Esophagus squamous epithelium (tissue), 4 donors: ENCODE measurements around the gene CNTRL.

Experiments used
- POLR2A ChIP-seq, 4 donors: fragments of 450-650 bp; IDR thresholded peaks; one replicate each; pipeline ENCODE4 v1.6.1; 2017; ENCODE audit warnings: antibody characterized with exemption in 4 of 4, mild to moderate bottlenecking in 4 of 4, moderate library complexity in 3 of 4
- TF ChIP-seq, protein P1 (sequence below), 6 experiments: fragments of 450-650 bp in 4 of 6; fragments of 200-600 bp in 2 of 6; sonication (generic) in 2 of 6; IDR thresholded peaks; one replicate each; pipeline ENCODE4 v1.5.1; 2016 to 2019; ENCODE audit warnings: antibody characterized with exemption in 6 of 6, mild to moderate bottlenecking in 4 of 6, moderate library complexity in 4 of 6

DNA sequence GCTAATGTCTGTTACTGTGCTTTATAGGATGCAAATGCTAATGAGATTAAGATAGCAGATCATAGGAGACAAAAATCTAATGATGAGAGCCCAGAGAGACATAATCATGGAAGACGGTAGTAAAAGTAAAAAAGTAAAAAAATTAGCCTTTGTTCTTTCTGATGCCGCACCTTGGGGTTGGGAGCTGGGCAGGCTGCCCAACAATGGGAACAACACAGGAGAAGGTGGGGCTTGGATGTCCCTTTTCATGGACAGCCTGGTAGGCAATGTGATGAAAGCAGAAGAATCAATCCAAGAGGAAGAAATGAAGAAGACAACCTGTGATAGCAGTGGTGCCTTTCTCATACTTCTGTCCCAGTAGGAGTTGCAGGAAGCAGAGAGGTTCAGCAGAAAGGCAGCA, 69.7 kb downstream of the CNTRL start:
- TF ChIP-seq, protein P1, sequence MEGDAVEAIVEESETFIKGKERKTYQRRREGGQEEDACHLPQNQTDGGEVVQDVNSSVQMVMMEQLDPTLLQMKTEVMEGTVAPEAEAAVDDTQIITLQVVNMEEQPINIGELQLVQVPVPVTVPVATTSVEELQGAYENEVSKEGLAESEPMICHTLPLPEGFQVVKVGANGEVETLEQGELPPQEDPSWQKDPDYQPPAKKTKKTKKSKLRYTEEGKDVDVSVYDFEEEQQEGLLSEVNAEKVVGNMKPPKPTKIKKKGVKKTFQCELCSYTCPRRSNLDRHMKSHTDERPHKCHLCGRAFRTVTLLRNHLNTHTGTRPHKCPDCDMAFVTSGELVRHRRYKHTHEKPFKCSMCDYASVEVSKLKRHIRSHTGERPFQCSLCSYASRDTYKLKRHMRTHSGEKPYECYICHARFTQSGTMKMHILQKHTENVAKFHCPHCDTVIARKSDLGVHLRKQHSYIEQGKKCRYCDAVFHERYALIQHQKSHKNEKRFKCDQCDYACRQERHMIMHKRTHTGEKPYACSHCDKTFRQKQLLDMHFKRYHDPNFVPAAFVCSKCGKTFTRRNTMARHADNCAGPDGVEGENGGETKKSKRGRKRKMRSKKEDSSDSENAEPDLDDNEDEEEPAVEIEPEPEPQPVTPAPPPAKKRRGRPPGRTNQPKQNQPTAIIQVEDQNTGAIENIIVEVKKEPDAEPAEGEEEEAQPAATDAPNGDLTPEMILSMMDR (IDR thresholded peaks at IDR 0.05): no peak
- TF ChIP-seq POLR2A (IDR thresholded peaks at IDR 0.05): no peak
